Measurements from ENCODE around the gene SLC25A34. TPM values are rescaled to one million over a fixed set of nuclear protein-coding genes. Genes with fewer than 3 reads are reported as not detected.

Gene SLC25A34
- total RNA-seq, 1 experiment from 2014 or later = 0.59 TPM

GRCh38 chr1:15693371-15693770 lies 42.7 kb upstream of the SLC25A34 start:
- peaks cover 43% of the 10 kb centered on the region for H3K79me2 ChIP-seq (ENCODE audit: insufficient read depth, low read length)
- H3K4me2 ChIP-seq (ENCODE audit: low read length) = no peak overlapping the region
- no peaks in the 10 kb centered on the region for H3K36me3 ChIP-seq (ENCODE audit: control insufficient read depth in 1 of 2, insufficient read depth in 2 of 2, low read length in 2 of 2)
- no peak for ATAC-seq
- no peaks in the 10 kb centered on the region for H3K27me3 ChIP-seq (ENCODE audit: insufficient read depth, low read length)
- no peak overlapping the region for H3K4me3 ChIP-seq (replicated peaks in 1 of 2; ENCODE audit: low read depth in 1 of 2, low read length in 2 of 2)
- no peak overlapping the region for H3K9ac ChIP-seq (ENCODE audit: low read length)
- DNase-seq (ENCODE audit: low read depth, low spot score) = no peak
- no peak overlapping the region for H2AFZ ChIP-seq (ENCODE audit: low read depth, low read length, poor library complexity, severe bottlenecking)
- H3K27ac ChIP-seq (ENCODE audit: low read depth, low read length) = no peak overlapping the region
- ChIA-PET CTCF (no interaction called here), POLR2A (no interaction called here), RAD21 (ENCODE audit: low non-redundant PET in 1 of 2, low total read pairs in 2 of 2, uncharacterized antibody in 2 of 2, unreplicated experiment in 2 of 2) (no interaction called here)
- TF ChIP-seq EZH2 (IDR thresholded peaks at IDR 0.05) (no peak), FOSL1 (IDR thresholded peaks at IDR 0.05; ENCODE audit: low read depth) (no peak), REST (IDR thresholded peaks at IDR 0.05; ENCODE audit: low read depth) (no peak), ZBTB33 (IDR thresholded peaks at IDR 0.05; ENCODE audit: extremely low read depth, insufficient replicate concordance, low read length) (no peak), SRF (IDR thresholded peaks at IDR 0.05; ENCODE audit: low read depth) (no peak), ZNF274 (IDR thresholded peaks at IDR 0.05; ENCODE audit: low read depth, low read length) (no peak), ATF3 (IDR thresholded peaks at IDR 0.05) (no peak), RAD21 (IDR thresholded peaks at IDR 0.05; ENCODE audit: low read depth) (no peak), POLR2AphosphoS5 (IDR thresholded peaks at IDR 0.05; ENCODE audit: low read depth, low read length) (no peak), ZFX (IDR thresholded peaks at IDR 0.05) (no peak)
- H3K9me3 ChIP-seq (ENCODE audit: control insufficient read depth in 1 of 2, insufficient read depth in 1 of 2, low read depth in 1 of 2, low read length in 2 of 2) = no peaks in the 10 kb centered on the region
- no peaks in the 10 kb centered on the region for H3K4me1 ChIP-seq (ENCODE audit: control insufficient read depth in 1 of 2, insufficient read depth in 2 of 2, low read length in 2 of 2)
- no TSS peak for BruUV-seq (replicated peaks)
- no peaks in the 10 kb centered on the region for H3K9me2 ChIP-seq (ENCODE audit: insufficient read depth)
- intact Hi-C loops (cut with micrococcal nuclease) = no loop called here
- no peaks in the 10 kb centered on the region for H4K20me1 ChIP-seq (ENCODE audit: insufficient read depth)

Data from HCT116 (cell line).